HG03025 (cell line): ENCODE measurements around the gene OSGEPL1.
"Not testable (repeated sequence)": the region's sequence is repeated elsewhere in the genome, so short reads cannot be mapped to it uniquely, and the experiment has no call there.

Experiments
- ATAC-seq: cut with Tn5 transposase; IDR thresholded peaks from one replicate; pipeline ENCODE4 v1.9.1; 2021; ENCODE audit warnings: mild to moderate bottlenecking, moderate library complexity; ENCODE audit not compliant: unreplicated experiment, low FRiP score

OSGEPL1 gene

DNA sequence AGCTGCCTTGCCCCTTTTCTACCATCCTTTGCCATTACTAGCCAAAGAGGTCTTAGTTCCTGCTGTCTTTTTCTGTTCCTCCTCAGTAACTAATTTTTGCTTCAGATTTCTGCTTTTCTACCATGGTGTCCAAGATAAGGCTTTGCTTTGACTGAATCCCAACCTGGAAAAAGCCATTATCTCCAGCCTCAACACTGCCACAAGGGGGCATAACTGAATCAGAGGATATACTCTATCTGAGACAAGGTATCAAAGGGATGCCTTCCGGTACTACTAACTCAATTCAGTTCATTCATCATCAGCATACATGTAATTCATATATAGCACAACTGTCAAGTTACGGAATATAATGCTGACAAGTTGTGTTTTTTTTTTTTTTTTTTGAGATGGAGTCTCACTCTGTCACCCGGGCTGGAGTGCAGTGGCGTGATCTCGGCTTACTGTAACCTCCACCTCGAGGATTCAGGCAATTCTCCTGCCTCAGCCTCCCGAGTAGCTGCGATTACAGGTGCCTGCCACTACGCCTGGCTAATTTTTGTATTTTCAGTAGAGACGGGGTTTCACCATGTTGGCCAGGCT, 11.4 kb downstream of the OSGEPL1 start:
- ATAC-seq = no peak

DNA sequence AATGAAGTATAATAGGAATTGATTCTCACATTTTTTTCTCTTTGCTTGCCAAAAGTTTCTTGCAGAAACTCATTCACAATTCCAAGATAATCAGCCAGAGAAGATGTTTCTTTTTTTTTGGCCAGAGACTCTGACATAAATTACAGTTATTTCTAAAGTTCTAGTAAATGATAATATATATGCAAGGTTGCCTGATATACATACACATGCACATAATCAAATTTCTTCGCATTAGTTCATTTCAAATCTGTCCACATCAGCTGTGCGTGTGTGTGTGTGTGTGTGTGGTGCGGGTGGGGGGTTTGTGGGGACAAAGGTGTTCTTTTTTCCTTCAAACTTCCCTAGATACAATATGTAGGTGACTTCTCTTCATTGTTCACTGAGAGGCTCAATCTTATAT, 33.2 kb downstream of the OSGEPL1 start:
- no peak for ATAC-seq

DNA sequence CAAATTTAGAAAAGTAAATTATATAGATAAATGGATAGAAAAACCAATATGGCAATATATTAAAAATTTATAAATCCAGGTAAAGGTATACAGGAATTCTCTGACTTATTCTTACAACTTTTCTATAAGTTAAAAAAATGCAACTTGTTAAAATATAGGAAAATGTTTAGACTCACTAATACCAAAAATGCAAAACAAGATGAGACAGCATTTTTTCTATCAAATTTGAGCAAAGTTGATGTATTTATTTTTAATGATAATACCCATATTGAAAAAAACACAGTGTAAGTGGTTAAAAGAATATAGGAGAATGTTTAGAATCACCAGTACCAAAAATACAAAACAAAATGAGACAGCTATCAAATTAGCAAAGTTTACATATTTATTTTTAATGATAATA, 35.7 kb downstream of the OSGEPL1 start:
- ATAC-seq = no peak

DNA sequence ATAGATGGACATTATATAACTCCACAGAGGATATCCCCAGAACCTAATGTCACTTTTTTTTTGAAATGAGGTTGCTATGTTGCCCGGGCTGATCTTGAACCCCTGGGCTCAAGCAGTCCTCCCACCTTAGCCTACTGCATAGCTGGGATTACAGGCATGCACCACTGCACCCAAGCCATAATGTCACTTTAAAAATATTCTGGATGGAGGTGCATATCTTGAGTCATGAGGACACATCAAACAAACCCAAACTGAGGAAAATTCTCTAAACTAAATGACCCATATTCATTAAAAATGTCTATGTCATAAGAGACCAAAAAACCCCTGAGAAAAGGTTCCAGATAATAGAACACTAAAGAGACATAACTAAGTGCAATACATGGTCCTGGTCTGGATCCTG, 36.3 kb downstream of the OSGEPL1 start:
- no peak for ATAC-seq

DNA sequence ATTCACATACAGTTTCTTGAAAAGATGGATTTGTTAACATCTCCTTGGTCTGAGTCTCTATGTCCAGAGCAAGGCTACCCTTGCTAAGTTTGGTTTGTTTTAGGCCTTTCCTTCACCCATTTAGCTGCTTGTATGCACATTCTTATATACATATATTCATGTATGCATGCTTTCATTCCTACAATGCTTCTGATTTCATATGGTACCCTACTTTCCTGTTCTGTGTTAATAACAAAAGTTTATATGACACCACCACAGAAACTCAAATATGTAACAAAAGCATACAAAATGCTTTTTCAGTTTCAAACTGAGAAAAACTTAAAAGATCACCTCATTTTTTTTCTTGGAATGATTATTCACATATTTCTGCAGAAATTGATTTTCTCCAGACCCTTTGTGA, 39.4 kb downstream of the OSGEPL1 start:
- ATAC-seq = no peak

DNA sequence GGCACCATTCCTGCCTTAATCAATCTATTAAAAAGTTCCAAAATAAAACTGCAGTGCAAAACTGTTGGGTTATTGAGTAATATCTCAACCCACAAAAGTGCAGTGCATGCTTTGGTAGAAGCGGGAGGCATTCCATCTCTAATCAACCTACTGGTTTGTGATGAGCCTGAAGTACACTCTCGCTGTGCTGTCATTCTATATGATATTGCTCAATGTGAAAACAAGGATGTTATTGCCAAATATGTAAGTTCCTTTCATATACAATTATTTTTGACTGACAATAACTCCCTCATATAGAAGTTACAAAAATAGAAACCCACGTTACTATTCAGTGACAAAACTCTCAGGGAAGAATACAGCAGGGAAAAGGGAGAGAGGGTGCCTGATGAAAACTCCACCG, 43.0 kb downstream of the OSGEPL1 start:
- no peak for ATAC-seq

DNA sequence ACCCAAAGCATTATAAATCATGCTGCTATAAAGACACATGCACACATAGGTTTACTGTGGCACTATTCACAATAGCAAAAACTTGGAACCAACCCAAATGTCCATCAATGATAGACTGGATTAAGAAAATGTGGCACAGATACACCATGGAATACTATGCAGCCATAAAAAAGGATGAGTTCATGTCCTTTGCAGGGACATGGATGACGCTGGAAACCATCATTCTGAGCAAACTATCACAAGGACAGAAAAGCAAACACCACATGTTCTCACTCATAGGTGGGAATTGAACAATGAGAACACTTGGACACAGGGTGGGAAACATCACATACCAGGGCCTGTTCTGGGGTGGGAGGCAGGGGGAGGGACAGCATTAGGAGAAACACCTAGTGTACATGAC, 45.0 kb downstream of the OSGEPL1 start:
- not testable (repeated sequence) for ATAC-seq

DNA sequence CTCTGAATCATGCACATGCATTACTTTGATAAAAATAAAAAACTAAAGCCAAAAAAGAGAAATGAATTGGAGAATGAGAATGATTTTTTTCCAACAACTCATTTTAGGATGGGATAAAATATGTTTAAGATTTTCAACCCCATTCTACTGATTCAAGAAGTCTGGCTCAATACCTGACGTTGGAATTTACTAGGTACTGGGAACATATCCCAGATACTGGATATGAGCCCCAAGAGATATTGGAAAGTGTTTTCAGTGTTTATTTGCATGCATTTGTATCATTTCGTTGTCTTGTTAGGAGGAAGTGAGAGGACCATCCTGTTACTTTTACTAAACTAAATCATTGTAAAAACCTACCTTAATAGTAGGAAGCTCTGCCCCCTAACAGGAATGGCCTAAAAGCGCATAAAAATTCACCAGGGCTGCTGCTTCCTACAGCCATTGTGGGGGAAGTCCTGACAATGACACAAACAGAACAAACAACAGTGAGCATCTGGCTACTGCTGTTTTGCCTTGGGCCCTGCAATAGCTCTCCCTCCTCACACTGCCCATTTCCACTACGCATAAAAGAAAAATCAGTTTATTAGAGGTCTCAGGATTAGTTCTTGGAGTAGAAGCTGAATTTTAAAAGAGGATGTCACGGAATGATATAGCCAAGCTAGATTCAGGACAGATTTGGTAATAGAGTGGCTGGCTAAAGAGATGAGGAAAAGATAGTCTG, 52.9 kb downstream of the OSGEPL1 start:
- ATAC-seq = no peak

DNA sequence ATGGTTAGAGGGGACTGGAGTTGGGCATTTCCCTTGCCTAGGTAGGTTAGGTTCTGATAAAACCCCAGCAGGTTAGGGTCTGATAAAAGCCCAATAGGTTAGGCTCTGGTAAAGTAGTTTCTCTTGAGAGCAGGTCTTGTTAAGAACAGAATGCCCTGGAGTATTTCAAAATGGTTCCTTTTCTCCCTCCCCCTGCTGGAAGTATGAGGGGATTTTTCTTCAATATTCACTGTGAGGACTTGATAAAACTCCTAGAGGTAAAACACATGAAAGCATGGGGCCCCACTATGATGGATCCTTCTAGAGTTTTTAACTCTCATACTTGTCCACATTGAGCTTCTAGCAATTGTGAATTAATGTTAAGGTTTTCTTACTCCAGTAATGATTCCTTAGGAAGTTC, 60.5 kb downstream of the OSGEPL1 start:
- no peak for ATAC-seq

DNA sequence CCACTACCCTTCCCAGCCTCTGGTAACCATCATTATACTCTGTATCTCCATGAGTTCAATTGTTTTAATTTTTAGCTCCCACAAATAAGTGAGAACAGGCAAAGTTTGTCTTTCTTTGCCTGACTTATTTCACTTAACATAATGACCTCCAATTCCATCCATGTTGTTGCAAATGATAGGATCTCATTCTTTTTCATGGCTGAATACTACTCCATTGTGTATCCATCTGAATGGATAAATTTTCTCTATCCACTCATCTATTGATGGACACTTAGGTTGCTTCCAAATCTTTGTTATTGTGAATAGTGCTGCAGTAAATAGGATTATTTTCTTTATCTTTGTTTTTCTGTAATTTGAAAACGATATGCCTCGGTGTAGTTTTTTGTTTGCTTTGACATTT, 61.9 kb downstream of the OSGEPL1 start:
- no peak for ATAC-seq

DNA sequence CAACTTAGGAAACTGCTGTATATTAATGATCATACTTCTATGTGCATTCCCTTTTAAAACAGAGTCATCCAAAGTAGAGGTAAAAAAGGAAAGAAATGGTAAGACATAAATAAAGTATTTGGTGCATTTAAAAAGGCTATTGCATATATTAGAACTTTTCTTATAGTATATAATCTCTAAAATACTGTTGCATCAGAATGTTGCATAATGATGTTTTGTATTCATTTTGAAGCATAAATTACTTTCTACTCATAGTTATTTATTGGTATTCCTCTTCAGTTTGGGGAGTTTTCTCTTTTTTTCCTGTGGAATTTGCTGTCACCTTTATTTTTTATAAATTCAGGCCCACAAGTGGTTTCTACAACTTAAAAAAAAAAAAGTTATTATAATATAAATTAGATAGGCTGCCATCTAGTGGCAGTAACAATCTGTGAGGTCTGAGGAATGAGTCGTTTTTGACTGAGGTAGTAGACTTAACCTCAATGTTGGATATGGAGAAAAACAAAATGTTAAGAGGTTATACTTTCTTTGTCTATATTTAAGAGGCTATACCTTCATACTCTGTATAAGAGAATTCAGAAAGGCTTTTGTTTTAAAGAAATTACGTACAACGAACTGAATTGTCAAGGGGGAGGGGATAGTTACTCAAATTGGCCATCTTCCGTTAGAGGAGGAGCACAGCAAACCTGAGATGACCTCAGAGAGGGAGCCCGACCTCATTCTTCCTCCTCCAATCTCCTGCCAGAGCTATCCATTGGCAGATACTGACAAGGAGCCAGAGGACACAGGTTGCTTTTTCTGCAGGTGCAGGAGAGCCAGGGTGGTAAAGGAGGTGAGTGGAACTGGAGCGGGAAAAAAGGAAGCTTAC, 64.3 kb downstream of the OSGEPL1 start:
- ATAC-seq = no peak
